GM19397 (cell line): Measurements from ENCODE around the gene TDO2.

ENCODE experiments used
- ATAC-seq: cut with Tn5 transposase; IDR thresholded peaks from one replicate; pipeline ENCODE4 v1.9.1; 2021; ENCODE audit warnings: mild to moderate bottlenecking, moderate library complexity; ENCODE audit not compliant: unreplicated experiment

TDO2 gene

GRCh38 chr4:155952501-155952901, 49.0 kb downstream of the TDO2 start:
- ATAC-seq: no peak

GRCh38 chr4:155953151-155954117, 49.9 kb downstream of the TDO2 start, which contains the start of gene CTSO:
Gene CTSO, minus strand, starts transcription at chr4:155953866. Its CDS starts 19 bp downstream, at chr4:155953847.
- ATAC-seq: peak; percentile 96

- no peak for ATAC-seq
These were observed 50.7 kb downstream of the TDO2 start for GRCh38 chr4:155954118-155954685.

DNA sequence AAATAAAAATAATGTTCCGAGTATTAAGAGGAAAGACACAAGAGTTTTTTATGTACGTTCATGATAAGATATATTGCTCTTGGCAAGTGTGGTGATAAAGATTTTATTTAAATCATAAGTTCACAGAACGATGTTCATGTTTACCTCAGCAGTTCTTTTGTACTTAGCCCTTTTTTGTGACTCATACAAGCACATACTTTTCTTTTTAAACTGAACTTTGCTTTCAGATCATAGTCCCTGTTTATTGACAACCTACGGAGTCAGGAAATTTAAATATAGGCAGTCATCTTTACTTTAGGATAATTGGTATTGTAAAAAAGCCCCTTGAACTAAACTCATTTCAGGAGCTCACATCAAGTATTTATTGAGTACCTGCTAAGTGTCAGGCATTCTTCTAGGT, 51.4 kb downstream of the TDO2 start:
- no peak for ATAC-seq

DNA sequence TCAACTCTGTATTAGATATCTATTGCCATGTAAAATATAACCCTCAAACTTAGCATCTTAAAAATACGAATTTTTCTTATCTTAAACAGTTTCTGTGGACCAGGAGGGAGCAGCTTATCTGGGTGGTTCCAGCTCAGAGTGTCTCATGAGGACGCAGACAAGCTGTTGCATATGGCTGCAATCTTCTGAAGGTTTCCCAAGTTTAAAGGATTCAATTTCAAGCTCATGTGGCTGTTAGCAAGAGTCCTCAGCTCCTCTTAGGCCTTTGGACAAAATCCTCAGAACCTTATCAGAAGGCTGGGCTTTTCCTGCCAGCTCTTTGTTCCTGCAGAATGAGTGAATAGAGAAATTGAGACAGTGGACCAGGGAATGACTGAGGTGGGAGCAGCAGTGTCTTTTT, 53.0 kb downstream of the TDO2 start:
- ATAC-seq: no peak

GRCh38 chr4:155959417-155959816, 55.9 kb downstream of the TDO2 start:
- ATAC-seq: no peak

GRCh38 chr4:155960522-155960921, 57.0 kb downstream of the TDO2 start:
- ATAC-seq: no peak

DNA sequence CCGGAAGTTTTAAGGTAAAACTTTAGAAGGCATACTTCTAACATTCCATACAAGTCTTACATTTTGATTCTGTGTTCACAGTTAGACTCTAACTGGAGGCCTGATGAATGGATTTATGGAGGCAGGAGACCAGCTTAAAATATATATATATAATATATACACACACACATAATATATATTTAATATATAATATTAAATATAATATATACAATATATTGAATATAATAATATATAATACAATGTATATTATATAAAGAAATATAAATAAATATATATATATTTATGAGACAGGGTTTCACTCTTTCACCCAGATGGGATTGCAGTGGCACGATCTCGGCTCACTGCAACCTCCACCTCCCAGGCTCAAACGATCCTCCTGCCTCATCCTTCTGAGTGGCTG, 58.1 kb downstream of the TDO2 start:
- no peak for ATAC-seq

GRCh38 chr4:155962767-155963166, 59.3 kb downstream of the TDO2 start:
- ATAC-seq: no peak

- ATAC-seq: no peak
These were observed 60.8 kb downstream of the TDO2 start for GRCh38 chr4:155964016-155964891.

DNA sequence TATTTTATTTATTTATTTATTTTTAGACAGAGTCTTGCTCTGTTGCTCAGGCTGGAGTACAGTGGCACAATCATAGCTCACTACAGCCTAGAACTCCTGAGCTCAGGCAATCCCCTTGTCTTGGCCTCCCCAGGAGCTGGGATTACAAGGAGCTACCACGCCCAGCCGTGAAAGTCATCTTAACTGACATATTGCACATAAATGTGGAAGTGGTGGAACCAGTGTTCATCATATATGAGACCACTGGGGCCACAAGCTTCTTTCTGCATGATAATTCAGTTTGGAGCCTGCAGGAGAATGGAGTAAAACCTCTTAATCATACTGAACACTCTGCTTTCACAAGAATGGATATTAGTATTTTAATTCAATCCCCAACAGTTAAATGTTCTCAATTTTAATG, 62.7 kb downstream of the TDO2 start:
- no peak for ATAC-seq

- no peak for ATAC-seq
These were observed 63.4 kb downstream of the TDO2 start for GRCh38 chr4:155966731-155967395.
